GM12878 (cell line): ENCODE measurements around the gene OR10H3.

Experiments used
- ESRRA ChIP-seq: IDR thresholded peaks from 2 replicates; pipeline ENCODE4 v1.6.1; 2012; ENCODE audit warnings: mild to moderate bottlenecking, low read length, improper control_type of control experiment
- FOXM1 ChIP-seq: IDR thresholded peaks from 2 replicates; pipeline ENCODE4 v1.6.1; 2012; ENCODE audit warnings: low read depth, mild to moderate bottlenecking, inconsistent platforms, low read length, moderate library complexity
- POLR2AphosphoS5 ChIP-seq: IDR thresholded peaks from 2 replicates; pipeline ENCODE4 v1.6.1; 2011; ENCODE audit warnings: mild to moderate bottlenecking, low read length, inconsistent platforms
- REST ChIP-seq: IDR thresholded peaks from 2 replicates; pipeline ENCODE4 v1.6.1; 2012; ENCODE audit warnings: mild to moderate bottlenecking, low read depth, low read length
- SMC3 ChIP-seq: IDR thresholded peaks from 2 replicates; pipeline ENCODE4 v1.6.1; 2011; ENCODE audit warnings: low read length, improper control_type of control experiment, borderline replicate concordance

- TF ChIP-seq ESRRA: no peak
- TF ChIP-seq POLR2AphosphoS5: no peak
- peak; percentile 70; the same call in 1 of the 2 replicates for TF ChIP-seq REST
- no peak for TF ChIP-seq FOXM1
- TF ChIP-seq SMC3: no peak
Observed at GRCh38 chr19:15717809-15718208, 20.0 kb upstream of the OR10H3 start.
